ENCODE results near the gene NUCB1. TPM values are rescaled to one million over a fixed set of nuclear protein-coding genes. Genes with fewer than 3 reads are reported as not detected.

Gene NUCB1
- polyA plus RNA-seq, 1 donor, result 152 TPM

Other genes with a start within 250 kb of the NUCB1 start
- gene NTN5, start 227.3 kb upstream of the NUCB1 start, polyA plus RNA-seq (ENCODE audit: insufficient read length), result 2.9 TPM
- gene FUT2, start 204.3 kb upstream of the NUCB1 start, polyA plus RNA-seq (ENCODE audit: insufficient read length), result 0.83 TPM
- 146 TPM for gene MAMSTR, start 180.6 kb upstream of the NUCB1 start, polyA plus RNA-seq (ENCODE audit: insufficient read length)
- 25.9 TPM for gene RASIP1, start 159.7 kb upstream of the NUCB1 start, polyA plus RNA-seq (ENCODE audit: insufficient read length)
- 2.0 TPM for gene IZUMO1, start 153.4 kb upstream of the NUCB1 start, polyA plus RNA-seq (ENCODE audit: insufficient read length)
- 1.1 TPM for gene FUT1, start 147.7 kb upstream of the NUCB1 start, polyA plus RNA-seq (ENCODE audit: insufficient read length)
- gene FGF21, start 144.8 kb upstream of the NUCB1 start, polyA plus RNA-seq (ENCODE audit: insufficient read length), result not detected
- gene BCAT2, start 89.3 kb upstream of the NUCB1 start, polyA plus RNA-seq (ENCODE audit: insufficient read length), result 25.6 TPM
- 3.1 TPM for gene HSD17B14, start 63.8 kb upstream of the NUCB1 start, polyA plus RNA-seq (ENCODE audit: insufficient read length)
- 28.0 TPM for gene PLEKHA4, start 31.7 kb upstream of the NUCB1 start, polyA plus RNA-seq (ENCODE audit: insufficient read length)
- gene PPP1R15A, start 27.9 kb upstream of the NUCB1 start, polyA plus RNA-seq (ENCODE audit: insufficient read length), result 45.9 TPM
- gene TULP2, start 1.6 kb upstream of the NUCB1 start, polyA plus RNA-seq (ENCODE audit: insufficient read length), result not detected
- gene DHDH, start 33.4 kb downstream of the NUCB1 start, polyA plus RNA-seq (ENCODE audit: insufficient read length), result 0.54 TPM
- 40.7 TPM for gene BAX, start 54.6 kb downstream of the NUCB1 start, polyA plus RNA-seq (ENCODE audit: insufficient read length)
- gene FTL, start 65.0 kb downstream of the NUCB1 start, polyA plus RNA-seq (ENCODE audit: insufficient read length), result 520 TPM
- gene GYS1, start 93.0 kb downstream of the NUCB1 start, polyA plus RNA-seq (ENCODE audit: insufficient read length), result 89.0 TPM
- 55.3 TPM for gene RUVBL2, start 93.6 kb downstream of the NUCB1 start, polyA plus RNA-seq (ENCODE audit: insufficient read length)
- not detected for gene LHB, start 116.8 kb downstream of the NUCB1 start, polyA plus RNA-seq (ENCODE audit: insufficient read length)
- gene CGB3, start 124.0 kb downstream of the NUCB1 start, polyA plus RNA-seq (ENCODE audit: insufficient read length), result not detected
- gene CGB2, start 131.6 kb downstream of the NUCB1 start, polyA plus RNA-seq (ENCODE audit: insufficient read length), result not detected
- not detected for gene CGB1, start 136.6 kb downstream of the NUCB1 start, polyA plus RNA-seq (ENCODE audit: insufficient read length)
- gene CGB5, start 143.5 kb downstream of the NUCB1 start, polyA plus RNA-seq (ENCODE audit: insufficient read length), result not detected
- gene CGB8, start 148.8 kb downstream of the NUCB1 start, polyA plus RNA-seq (ENCODE audit: insufficient read length), result not detected
- 1.5 TPM for gene CGB7, start 157.4 kb downstream of the NUCB1 start, polyA plus RNA-seq (ENCODE audit: insufficient read length)
- gene NTF4, start 164.5 kb downstream of the NUCB1 start, polyA plus RNA-seq (ENCODE audit: insufficient read length), result 6.5 TPM
- 10.4 TPM for gene KCNA7, start 172.4 kb downstream of the NUCB1 start, polyA plus RNA-seq (ENCODE audit: insufficient read length)
- 218 TPM for gene SNRNP70, start 185.1 kb downstream of the NUCB1 start, polyA plus RNA-seq (ENCODE audit: insufficient read length)
- 16.1 TPM for gene LIN7B, start 214.1 kb downstream of the NUCB1 start, polyA plus RNA-seq (ENCODE audit: insufficient read length)
- gene C19orf73, start 218.8 kb downstream of the NUCB1 start, polyA plus RNA-seq (ENCODE audit: insufficient read length), result 0.33 TPM
- 7.8 TPM for gene PPFIA3, start 219.2 kb downstream of the NUCB1 start, polyA plus RNA-seq (ENCODE audit: insufficient read length)

Data from forelimb muscle (tissue), 1 donor.